Fibroblast of gingiva (primary cell): ENCODE results near the gene RIPOR3.
A peak's percentile ranks its signal among the peaks of the same experiment; 100 is the strongest.

Experiments
- DNase-seq: peaks from one replicate; pipeline ENCODE4 v3.0.0-alpha.2; 2011; ENCODE audit warnings: low read depth

The RIPOR3 gene, protein sequence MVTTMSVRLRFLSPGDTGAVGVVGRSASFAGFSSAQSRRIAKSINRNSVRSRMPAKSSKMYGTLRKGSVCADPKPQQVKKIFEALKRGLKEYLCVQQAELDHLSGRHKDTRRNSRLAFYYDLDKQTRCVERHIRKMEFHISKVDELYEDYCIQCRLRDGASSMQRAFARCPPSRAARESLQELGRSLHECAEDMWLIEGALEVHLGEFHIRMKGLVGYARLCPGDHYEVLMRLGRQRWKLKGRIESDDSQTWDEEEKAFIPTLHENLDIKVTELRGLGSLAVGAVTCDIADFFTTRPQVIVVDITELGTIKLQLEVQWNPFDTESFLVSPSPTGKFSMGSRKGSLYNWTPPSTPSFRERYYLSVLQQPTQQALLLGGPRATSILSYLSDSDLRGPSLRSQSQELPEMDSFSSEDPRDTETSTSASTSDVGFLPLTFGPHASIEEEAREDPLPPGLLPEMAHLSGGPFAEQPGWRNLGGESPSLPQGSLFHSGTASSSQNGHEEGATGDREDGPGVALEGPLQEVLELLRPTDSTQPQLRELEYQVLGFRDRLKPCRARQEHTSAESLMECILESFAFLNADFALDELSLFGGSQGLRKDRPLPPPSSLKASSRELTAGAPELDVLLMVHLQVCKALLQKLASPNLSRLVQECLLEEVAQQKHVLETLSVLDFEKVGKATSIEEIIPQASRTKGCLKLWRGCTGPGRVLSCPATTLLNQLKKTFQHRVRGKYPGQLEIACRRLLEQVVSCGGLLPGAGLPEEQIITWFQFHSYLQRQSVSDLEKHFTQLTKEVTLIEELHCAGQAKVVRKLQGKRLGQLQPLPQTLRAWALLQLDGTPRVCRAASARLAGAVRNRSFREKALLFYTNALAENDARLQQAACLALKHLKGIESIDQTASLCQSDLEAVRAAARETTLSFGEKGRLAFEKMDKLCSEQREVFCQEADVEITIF

DNA sequence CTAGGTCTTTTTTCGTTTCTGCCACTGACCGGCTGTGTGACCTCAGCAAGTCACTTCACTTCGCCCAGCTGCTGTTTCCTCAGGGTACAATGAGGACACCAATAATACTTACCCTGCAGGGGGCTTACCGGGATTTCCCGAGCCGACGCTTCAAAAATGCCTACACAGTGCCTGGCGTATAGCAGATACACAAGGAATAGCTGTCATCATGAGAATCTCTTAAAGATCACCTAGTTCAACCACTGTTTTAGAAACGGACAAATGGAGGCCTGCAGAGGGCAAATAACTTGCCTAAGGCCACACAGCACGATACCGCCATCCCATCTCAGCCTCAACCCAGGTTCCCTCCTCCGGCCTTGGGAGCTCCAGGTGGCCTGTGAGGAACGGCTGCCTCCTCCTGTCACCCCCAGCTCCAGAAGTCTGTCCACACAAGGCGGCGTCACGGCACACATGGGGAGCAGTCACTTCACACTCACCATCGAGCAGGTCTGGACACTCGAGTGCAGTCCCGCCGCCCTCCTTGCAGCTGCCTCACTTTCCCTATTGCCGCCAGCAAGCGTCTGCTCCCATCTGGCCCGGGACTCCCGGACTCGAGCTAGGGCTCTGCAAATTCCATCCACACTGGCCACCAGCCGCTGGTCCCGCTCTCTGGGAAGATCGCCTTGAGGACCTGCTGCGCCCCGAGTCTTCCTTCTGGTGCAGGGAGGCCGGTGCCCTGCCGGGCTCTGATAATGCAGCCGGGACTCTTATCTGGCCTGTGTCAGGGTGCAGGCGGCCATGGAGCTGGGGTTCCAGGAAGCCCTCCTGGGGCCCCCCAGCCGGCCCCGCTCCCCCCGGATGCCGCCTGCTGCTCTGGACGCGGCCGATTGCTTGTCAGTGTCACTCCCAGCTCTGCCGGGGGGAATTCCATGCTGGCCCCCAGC, at the start of gene RIPOR3:
Gene RIPOR3, minus strand, starts transcription at position 893 of the 923 bp plus-strand sequence. Its CDS starts 414 bp downstream, at position 479.
- peak; percentile 27 for DNase-seq

- no peak for DNase-seq
Measured at GRCh38 chr20:50737352-50737751, 46.0 kb upstream of the RIPOR3 start.

GRCh38 chr20:50735813-50736212, 44.5 kb upstream of the RIPOR3 start:
- DNase-seq, result no peak

- no peak for DNase-seq
Measured at GRCh38 chr20:50734730-50735679, 43.7 kb upstream of the RIPOR3 start.

GRCh38 chr20:50733644-50734349, 42.5 kb upstream of the RIPOR3 start:
- no peak for DNase-seq

- DNase-seq, result no peak
Measured at GRCh38 chr20:50731930-50732690, 40.8 kb upstream of the RIPOR3 start.

DNA sequence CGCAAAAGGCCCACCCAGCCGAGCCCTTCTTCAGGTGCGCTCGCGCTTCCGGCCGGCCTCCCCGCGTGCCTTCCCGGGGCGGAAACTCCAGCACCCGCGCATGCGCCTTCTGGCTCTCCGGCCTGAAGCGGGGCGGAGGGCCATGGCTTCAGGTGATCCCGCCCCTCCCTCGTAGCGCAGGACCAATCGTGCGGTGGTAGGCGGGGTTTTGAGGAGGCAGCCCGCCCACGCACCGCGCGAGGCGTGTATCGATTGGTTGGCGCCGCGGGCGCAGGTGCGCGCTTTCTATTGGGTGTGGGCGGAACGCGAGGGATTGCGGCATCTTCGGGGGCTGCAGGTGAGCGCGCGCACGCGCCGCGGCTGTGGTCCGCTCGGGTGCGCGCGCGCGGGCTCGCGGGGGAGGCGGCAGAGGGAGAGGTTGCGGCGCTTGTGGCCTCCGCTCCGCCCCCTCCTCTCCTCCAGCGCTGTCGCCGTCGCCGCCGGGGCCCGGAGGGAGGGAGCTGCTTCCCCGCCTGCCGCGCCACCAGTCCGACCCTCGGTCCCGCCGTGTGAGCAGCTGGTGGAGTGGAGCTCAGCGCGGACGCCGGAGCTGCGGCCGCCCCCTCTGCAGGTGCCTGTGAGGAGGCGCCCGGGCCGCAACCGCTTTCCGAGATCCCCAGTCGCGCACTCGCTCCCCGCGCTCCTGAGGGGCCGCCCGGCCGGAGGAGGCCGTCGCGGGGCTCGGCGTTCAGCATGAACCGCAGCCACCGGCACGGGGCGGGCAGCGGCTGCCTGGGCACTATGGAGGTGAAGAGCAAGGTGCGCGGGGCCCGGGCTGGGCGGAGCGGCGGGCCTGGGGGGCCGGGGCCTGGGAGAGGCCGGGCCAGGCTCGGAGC, 40.0 kb upstream of the RIPOR3 start, which contains the start of gene PARD6B:
Gene PARD6B, plus strand, starts transcription at position 526 of the 875 bp plus-strand sequence. Its CDS starts 207 bp downstream, at position 733.
- peak; percentile 71 for DNase-seq

- DNase-seq, result no peak
Measured at GRCh38 chr20:50730765-50731054, 39.4 kb upstream of the RIPOR3 start.

GRCh38 chr20:50729901-50730764, 38.8 kb upstream of the RIPOR3 start:
- no peak for DNase-seq

GRCh38 chr20:50728981-50729874, 37.9 kb upstream of the RIPOR3 start:
- no peak for DNase-seq

DNA sequence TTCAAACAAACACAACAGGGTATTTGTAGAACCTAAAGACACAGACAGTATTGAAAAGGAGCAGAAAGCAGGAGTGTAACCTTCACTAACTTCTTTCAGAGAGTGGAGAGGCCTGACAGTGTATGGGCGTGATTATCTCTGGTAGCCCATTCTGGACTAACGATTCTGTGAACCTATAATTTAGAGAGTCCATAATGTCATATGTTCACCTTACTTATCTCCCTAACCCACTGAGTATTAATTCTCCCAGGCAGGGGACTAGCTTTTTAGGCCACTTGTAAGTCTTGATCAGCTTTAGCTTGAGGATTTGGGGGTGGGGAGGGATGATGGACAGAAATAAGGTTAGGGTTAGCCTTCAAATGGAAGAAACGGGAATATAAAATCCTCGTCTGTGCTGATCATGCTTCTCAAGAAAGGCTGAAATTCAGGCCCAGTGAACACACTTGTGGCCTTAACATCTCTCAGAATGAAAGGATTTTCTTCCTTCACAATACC, 37.2 kb upstream of the RIPOR3 start:
- DNase-seq, result no peak

- DNase-seq, result no peak
Measured at GRCh38 chr20:50727792-50728485, 36.6 kb upstream of the RIPOR3 start.

- DNase-seq, result no peak
Measured at GRCh38 chr20:50726955-50727791, 35.8 kb upstream of the RIPOR3 start.

- DNase-seq, result no peak
Measured at GRCh38 chr20:50725724-50726005, 34.3 kb upstream of the RIPOR3 start.
